HFFc6 (cell line): ENCODE results near the gene AASDHPPT. TPM values are rescaled to one million over a fixed set of nuclear protein-coding genes. Genes with fewer than 3 reads are reported as not detected.
"Not testable (repeated sequence)": the region's sequence is repeated elsewhere in the genome, so short reads cannot be mapped to it uniquely, and the experiment has no call there.

Source experiments
- DNase-seq: peaks from one replicate; pipeline ENCODE4 v3.0.0-alpha.2; 2018
- H3K27ac Mint-ChIP-seq: 2 replicates; pipeline ENCODE4 v1.8.0; 2020; ENCODE audit warnings: mild to moderate bottlenecking, mixed read lengths
- H3K27me3 Mint-ChIP-seq: 2 replicates; pipeline ENCODE4 v1.8.0; 2021; ENCODE audit warnings: mild to moderate bottlenecking, moderate library complexity, mixed read lengths; ENCODE audit not compliant: insufficient read depth
- H3K36me3 Mint-ChIP-seq: 2 replicates; pipeline ENCODE4 v1.8.0; 2021; ENCODE audit warnings: low read depth, mixed read lengths
- H3K4me1 Mint-ChIP-seq: 2 replicates; pipeline ENCODE4 v1.8.0; 2020; ENCODE audit warnings: low read depth, mixed read lengths
- H3K4me3 Mint-ChIP-seq: 2 replicates; pipeline ENCODE4 v1.8.0; 2020; ENCODE audit warnings: mild to moderate bottlenecking, moderate library complexity, mixed read lengths
- H3K9me3 Mint-ChIP-seq: 2 replicates; pipeline ENCODE4 v1.8.0; 2020; ENCODE audit warnings: mild to moderate bottlenecking, mixed read lengths
- total RNA-seq, 6 experiments: library from RNA; stranded (reverse); fragmentation: NEBNext Ultra II Directional; extraction: Animal tissue kit (Norgen Biotek cat#: 25700); gene quantifications; 2 replicates in 1 of 6; 3 replicates in 5 of 6; pipeline ENCODE4 v1.2.3, GENCODE V29; 2021
- TF ChIP-seq, protein P1 (sequence below): fragments of 200-600 bp; sonication (generic); IDR thresholded peaks from 2 replicates; pipeline ENCODE4 v1.5.0; 2021; ENCODE audit warnings: antibody characterized with exemption, mild to moderate bottlenecking

The AASDHPPT gene
- total RNA-seq, 6 experiments from 2014 or later: 37.5 to 49.1 (median 41.0) TPM

DNA sequence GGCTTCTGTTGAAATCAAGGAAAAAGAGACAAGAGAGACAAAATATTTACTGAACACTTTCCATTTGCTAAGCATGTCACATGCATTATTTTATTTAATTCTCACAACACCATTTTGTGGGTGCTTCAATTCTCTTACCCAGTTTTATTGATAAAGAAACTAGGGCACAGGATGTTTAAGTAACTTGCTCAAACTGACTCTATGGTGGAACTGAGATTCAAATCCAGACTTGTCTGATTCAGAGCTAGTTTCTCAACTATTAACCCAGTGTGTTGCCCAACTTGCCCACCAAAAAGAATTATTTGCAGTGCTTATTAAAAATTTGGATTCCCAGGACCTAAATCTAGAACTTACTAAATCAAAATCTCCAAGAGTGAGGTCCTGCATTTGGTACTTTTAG, 33.9 kb upstream of the AASDHPPT start:
- Mint-ChIP-seq H3K36me3 (no peaks in the 10 kb centered on the region), H3K27ac (no peak overlapping the region), H3K9me3 (no peaks in the 10 kb centered on the region), H3K4me3 (no peak overlapping the region), H3K27me3 (no peaks in the 10 kb centered on the region; the same call in none of the 2 replicates), H3K4me1 (no peaks in the 10 kb centered on the region)
- TF ChIP-seq, protein P1, sequence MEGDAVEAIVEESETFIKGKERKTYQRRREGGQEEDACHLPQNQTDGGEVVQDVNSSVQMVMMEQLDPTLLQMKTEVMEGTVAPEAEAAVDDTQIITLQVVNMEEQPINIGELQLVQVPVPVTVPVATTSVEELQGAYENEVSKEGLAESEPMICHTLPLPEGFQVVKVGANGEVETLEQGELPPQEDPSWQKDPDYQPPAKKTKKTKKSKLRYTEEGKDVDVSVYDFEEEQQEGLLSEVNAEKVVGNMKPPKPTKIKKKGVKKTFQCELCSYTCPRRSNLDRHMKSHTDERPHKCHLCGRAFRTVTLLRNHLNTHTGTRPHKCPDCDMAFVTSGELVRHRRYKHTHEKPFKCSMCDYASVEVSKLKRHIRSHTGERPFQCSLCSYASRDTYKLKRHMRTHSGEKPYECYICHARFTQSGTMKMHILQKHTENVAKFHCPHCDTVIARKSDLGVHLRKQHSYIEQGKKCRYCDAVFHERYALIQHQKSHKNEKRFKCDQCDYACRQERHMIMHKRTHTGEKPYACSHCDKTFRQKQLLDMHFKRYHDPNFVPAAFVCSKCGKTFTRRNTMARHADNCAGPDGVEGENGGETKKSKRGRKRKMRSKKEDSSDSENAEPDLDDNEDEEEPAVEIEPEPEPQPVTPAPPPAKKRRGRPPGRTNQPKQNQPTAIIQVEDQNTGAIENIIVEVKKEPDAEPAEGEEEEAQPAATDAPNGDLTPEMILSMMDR: no peak
- no peak for DNase-seq

GRCh38 chr11:106047631-106048030, 29.8 kb upstream of the AASDHPPT start:
- no peaks in the 10 kb centered on the region; the same call in none of the 2 replicates for H3K27me3 Mint-ChIP-seq
- H3K4me1 Mint-ChIP-seq: no peaks in the 10 kb centered on the region
- H3K4me3 Mint-ChIP-seq: no peak overlapping the region
- no peaks in the 10 kb centered on the region for H3K9me3 Mint-ChIP-seq
- no peak overlapping the region for H3K27ac Mint-ChIP-seq
- H3K36me3 Mint-ChIP-seq: no peaks in the 10 kb centered on the region
- DNase-seq: no peak
- TF ChIP-seq, protein P1: no peak

DNA sequence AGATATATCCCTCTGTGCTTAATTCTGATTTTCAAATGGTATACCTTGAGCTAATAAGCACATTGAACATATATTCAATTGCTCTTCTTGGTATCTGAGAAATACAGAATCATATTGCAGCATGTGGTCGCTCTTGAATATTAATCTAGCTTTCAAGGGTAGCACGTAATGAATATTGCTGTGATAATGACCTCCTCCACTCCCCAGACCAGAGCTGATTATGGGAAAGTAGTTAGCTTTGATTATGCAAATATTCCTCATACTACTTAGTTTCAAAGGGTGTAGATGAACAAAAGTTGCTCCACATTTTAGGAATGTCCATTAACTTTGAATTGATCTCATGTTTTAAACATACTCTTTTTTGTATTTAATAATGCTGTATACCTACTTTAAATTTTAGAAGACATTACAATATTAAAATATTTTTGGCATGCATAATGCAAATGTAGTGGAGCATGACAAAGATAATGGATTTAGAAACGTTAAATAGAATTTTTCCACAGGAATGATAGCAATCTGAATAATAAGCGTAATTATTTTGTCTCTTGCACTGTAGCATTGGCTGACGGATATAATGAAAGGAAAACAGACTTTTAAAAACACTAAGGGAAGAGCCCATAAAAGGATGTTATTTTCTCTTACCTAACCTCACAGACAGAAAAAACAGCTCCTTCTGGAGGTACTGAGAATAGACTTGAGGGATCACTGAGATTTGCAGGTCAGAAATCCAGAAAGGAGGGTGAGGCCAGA, 27.6 kb upstream of the AASDHPPT start:
- TF ChIP-seq, protein P1: no peak
- no peaks in the 10 kb centered on the region; the same call in 1 of the 2 replicates for H3K27me3 Mint-ChIP-seq
- no peak overlapping the region for H3K4me3 Mint-ChIP-seq
- no peaks in the 10 kb centered on the region for H3K36me3 Mint-ChIP-seq
- no peak for DNase-seq
- no peaks in the 10 kb centered on the region for H3K4me1 Mint-ChIP-seq
- no peaks in the 10 kb centered on the region for H3K9me3 Mint-ChIP-seq
- no peak overlapping the region for H3K27ac Mint-ChIP-seq

GRCh38 chr11:106051103-106051502, 26.4 kb upstream of the AASDHPPT start:
- no peak overlapping the region for H3K4me3 Mint-ChIP-seq
- H3K4me1 Mint-ChIP-seq: no peaks in the 10 kb centered on the region
- no peaks in the 10 kb centered on the region; the same call in 1 of the 2 replicates for H3K27me3 Mint-ChIP-seq
- no peaks in the 10 kb centered on the region for H3K9me3 Mint-ChIP-seq
- DNase-seq: no peak
- no peak overlapping the region for H3K27ac Mint-ChIP-seq
- TF ChIP-seq, protein P1: no peak
- H3K36me3 Mint-ChIP-seq: no peaks in the 10 kb centered on the region

DNA sequence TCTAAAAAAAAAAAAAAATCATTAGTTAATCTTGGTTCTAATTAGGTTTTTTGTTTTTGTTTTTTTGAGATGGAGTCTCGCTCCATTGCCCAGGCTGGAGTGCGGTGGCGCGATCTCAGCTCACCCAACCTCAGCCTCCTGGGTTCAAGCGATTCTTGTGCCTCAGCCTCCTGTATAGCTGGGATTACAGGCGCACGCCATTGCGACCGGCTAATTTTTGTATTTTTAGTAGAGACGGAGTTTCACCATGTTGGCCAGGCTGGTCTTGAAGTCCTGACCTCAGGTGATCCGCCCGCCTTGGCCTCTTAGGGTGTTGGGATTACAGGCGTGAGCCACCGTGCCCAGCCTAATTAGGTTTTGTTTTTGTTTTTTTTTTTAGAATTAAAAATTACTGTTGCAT, 19.1 kb upstream of the AASDHPPT start:
- DNase-seq: not testable (repeated sequence)

GRCh38 chr11:106059617-106060016, 17.8 kb upstream of the AASDHPPT start:
- H3K27ac Mint-ChIP-seq: no peak overlapping the region
- DNase-seq: no peak
- TF ChIP-seq, protein P1: no peak
- no peaks in the 10 kb centered on the region for H3K4me1 Mint-ChIP-seq
- no peaks in the 10 kb centered on the region for H3K36me3 Mint-ChIP-seq
- H3K4me3 Mint-ChIP-seq: no peak overlapping the region
- H3K9me3 Mint-ChIP-seq: no peaks in the 10 kb centered on the region
- H3K27me3 Mint-ChIP-seq: no peaks in the 10 kb centered on the region

More for the DNA sequence above, 19.1 kb upstream of the AASDHPPT start:
- H3K4me1 Mint-ChIP-seq, H3K4me3 Mint-ChIP-seq, H3K9me3 Mint-ChIP-seq, H3K27ac Mint-ChIP-seq, H3K27me3 Mint-ChIP-seq, H3K36me3 Mint-ChIP-seq: not testable (repeated sequence)
